Measurements from ENCODE around the gene CATSPER3.

DNA sequence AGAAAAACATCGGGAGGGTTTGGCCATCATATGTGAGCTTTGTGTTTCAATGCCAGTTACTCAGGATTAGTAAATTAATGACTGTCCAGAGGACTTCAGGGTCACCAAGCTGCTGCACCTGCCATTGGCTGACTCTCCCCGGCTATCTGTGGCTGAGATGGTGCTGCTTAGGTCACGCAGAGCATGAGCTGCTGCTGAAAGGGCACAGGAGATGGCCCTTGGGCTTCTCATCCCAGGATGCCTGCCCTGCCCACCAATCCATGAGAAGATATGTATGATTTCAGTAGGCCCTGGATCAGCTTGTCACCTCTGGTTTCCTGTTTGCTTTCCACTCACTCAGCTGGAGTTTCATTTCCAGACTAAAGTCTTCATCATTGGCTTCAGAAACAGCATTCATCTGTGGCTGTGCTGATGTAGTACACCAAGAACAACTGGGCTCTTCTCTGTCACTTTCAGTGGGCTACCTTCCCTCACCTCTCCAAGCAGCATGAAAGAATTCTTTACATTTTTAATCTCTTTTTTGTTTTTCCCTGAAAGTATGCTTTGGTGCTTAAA, 2.4 kb upstream of the CATSPER3 start:
- TF ChIP-seq, protein P1, sequence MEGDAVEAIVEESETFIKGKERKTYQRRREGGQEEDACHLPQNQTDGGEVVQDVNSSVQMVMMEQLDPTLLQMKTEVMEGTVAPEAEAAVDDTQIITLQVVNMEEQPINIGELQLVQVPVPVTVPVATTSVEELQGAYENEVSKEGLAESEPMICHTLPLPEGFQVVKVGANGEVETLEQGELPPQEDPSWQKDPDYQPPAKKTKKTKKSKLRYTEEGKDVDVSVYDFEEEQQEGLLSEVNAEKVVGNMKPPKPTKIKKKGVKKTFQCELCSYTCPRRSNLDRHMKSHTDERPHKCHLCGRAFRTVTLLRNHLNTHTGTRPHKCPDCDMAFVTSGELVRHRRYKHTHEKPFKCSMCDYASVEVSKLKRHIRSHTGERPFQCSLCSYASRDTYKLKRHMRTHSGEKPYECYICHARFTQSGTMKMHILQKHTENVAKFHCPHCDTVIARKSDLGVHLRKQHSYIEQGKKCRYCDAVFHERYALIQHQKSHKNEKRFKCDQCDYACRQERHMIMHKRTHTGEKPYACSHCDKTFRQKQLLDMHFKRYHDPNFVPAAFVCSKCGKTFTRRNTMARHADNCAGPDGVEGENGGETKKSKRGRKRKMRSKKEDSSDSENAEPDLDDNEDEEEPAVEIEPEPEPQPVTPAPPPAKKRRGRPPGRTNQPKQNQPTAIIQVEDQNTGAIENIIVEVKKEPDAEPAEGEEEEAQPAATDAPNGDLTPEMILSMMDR (IDR thresholded peaks at IDR 0.05 in 4 of 5, conservative IDR thresholded peaks at IDR 0.05 in 1 of 5), result no peak
- no peak for TF ChIP-seq POLR2A (IDR thresholded peaks at IDR 0.05)

All from gastrocnemius medialis (tissue), 4 donors.